OCI-LY3 (cell line): Measurements from ENCODE around the gene SCN2B.

ENCODE experiments used
- H2AFZ ChIP-seq: fragments of 200-600, 300-600 bp; shearing (Covaris generic); 2 replicates; pipeline ENCODE4 v1.6.0; 2014; ENCODE audit warnings: antibody characterized with exemption, low read depth, low read length
- H3K27ac ChIP-seq: fragments of 200-600, 300-600 bp; sonication (generic); 2 replicates; pipeline ENCODE4 v1.5.1; 2014; ENCODE audit warnings: mild to moderate bottlenecking, low read length, moderate library complexity, mixed read lengths
- H3K27me3 ChIP-seq: fragments of 200-600, 300-600 bp; sonication (generic); 2 replicates; pipeline ENCODE4 v1.6.1; 2014; ENCODE audit warnings: low read depth, low read length, mixed read lengths
- H3K36me3 ChIP-seq: fragments of 200-600, 300-600 bp; sonication (generic); replicated peaks from 2 replicates; pipeline ENCODE3; 2014; ENCODE audit warnings: low read depth, low read length, mixed read lengths
- H3K4me1 ChIP-seq: fragments of 300-600, 200-600 bp; sonication (generic); 2 replicates; pipeline ENCODE4 v1.6.1; 2014; ENCODE audit warnings: low read length, mixed read lengths
- H3K4me2 ChIP-seq: fragments of 200-600, 300-600 bp; sonication (generic); 2 replicates; pipeline ENCODE4 v1.6.1; 2014; ENCODE audit warnings: low read length, mixed read lengths
- H3K4me3 ChIP-seq: fragments of 300-600, 200-600 bp; sonication (generic); 2 replicates; pipeline ENCODE4 v1.5.1; 2014; ENCODE audit warnings: antibody characterized with exemption, mild to moderate bottlenecking, low read length, moderate library complexity
- H3K79me2 ChIP-seq: fragments of 300-600, 200-600 bp; shearing (Covaris generic); 2 replicates; pipeline ENCODE4 v1.6.1; 2014; ENCODE audit warnings: mild to moderate bottlenecking, low read length, mixed read lengths
- H3K9ac ChIP-seq: fragments of 300-600, 200-600 bp; shearing (Covaris generic); 2 replicates; pipeline ENCODE4 v1.6.0; 2014; ENCODE audit warnings: mild to moderate bottlenecking, low read length, moderate library complexity
- H3K9me3 ChIP-seq: fragments of 200-600, 300-600 bp; shearing (Covaris generic); 2 replicates; pipeline ENCODE4 v1.6.1; 2014; ENCODE audit warnings: low read length, mixed read lengths; ENCODE audit not compliant: insufficient read depth
- H4K20me1 ChIP-seq: fragments of 200-600, 300-600 bp; sonication (generic); 2 replicates; pipeline ENCODE4 v1.6.1; 2016; ENCODE audit warnings: low read length, mixed read lengths; ENCODE audit not compliant: insufficient read depth
- EZH2phosphoT487 ChIP-seq: fragments of 200-600 bp; shearing (Covaris generic); IDR thresholded peaks from 2 replicates; pipeline ENCODE4 v1.6.1; 2018; ENCODE audit warnings: antibody characterized with exemption, mixed run types, low read depth
- TF ChIP-seq, protein P1 (sequence below): fragments of 200-600, 300-600 bp; sonication (generic); IDR thresholded peaks from 2 replicates; pipeline ENCODE4 v1.5.1; 2014; ENCODE audit warnings: antibody characterized with exemption, low read length, low read depth

SCN2B gene

DNA sequence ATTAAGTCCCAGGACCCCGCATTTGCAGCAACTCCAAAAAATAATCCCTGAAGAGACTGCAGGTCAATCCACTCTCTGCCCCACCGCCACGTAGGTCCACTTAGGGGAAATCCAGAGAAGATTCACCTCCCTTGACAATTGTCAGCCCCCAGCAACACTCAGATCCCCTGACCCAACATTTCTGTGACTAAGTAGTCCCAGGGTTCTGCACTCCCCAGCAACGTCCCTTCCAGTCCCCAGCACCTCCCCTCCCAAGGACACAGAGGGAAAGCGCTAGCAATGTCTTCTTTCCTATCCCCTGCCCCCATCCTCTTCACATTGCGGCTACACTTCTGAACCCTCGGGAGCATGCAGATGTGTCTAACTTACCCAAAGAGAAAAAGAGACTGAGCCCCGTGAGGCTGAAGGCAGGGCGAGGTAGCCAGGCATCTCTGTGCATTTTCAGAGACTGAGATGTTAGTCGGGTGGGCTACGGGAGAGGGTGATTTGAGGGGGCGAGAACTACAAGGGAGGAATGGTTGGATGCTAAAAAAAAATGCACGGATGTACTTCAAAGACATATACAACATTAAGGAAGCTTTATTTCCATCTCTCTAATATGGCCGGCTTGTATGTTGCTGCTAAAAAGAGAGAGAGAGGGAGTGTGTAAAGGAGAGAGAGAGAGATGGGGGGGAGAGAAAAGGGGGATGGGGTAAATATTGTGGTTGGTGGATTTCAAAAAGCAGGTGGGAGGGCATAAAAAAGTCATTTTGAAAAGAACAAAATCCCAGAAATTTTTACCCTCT, at the start of gene SCN2B:
TSS of gene SCN2B (minus strand) at position 647 of the 785 bp plus-strand sequence. CDS start at position 439, 208 bp downstream.
- Histone ChIP-seq H3K27ac (no peak within 1 kb of the TSS), H4K20me1 (no peaks in the 10 kb centered on the region), H3K9ac (peak within 1 kb of the TSS; percentile 48), H3K4me2 (peak within 1 kb of the TSS; percentile 96), H3K79me2 (no peaks in the 10 kb centered on the region), H3K36me3 (no peaks in the 10 kb centered on the region), H2AFZ (peak within 1 kb of the TSS; percentile 99), H3K4me3 (peak within 1 kb of the TSS; percentile 78), H3K9me3 (no peaks in the 10 kb centered on the region), H3K4me1 (peaks cover 33% of the 10 kb centered on the region), H3K27me3 (no peaks in the 10 kb centered on the region)
- TF ChIP-seq, protein P1, sequence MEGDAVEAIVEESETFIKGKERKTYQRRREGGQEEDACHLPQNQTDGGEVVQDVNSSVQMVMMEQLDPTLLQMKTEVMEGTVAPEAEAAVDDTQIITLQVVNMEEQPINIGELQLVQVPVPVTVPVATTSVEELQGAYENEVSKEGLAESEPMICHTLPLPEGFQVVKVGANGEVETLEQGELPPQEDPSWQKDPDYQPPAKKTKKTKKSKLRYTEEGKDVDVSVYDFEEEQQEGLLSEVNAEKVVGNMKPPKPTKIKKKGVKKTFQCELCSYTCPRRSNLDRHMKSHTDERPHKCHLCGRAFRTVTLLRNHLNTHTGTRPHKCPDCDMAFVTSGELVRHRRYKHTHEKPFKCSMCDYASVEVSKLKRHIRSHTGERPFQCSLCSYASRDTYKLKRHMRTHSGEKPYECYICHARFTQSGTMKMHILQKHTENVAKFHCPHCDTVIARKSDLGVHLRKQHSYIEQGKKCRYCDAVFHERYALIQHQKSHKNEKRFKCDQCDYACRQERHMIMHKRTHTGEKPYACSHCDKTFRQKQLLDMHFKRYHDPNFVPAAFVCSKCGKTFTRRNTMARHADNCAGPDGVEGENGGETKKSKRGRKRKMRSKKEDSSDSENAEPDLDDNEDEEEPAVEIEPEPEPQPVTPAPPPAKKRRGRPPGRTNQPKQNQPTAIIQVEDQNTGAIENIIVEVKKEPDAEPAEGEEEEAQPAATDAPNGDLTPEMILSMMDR: no peak
- TF ChIP-seq EZH2phosphoT487: no peak

GRCh38 chr11:118224511-118225188, 48.2 kb upstream of the SCN2B start, which contains the start of gene JAML:
Gene JAML (minus strand): TSS chr11:118225011. CDS start chr11:118214866, 10,145 bp downstream.
- Histone ChIP-seq H3K4me1 (peaks cover 29% of the 10 kb centered on the region), H3K79me2 (no peaks in the 10 kb centered on the region), H3K4me2 (peak within 1 kb of the TSS; percentile 50), H3K36me3 (no peaks in the 10 kb centered on the region), H2AFZ (peak within 1 kb of the TSS; percentile 25; the same call in 1 of the 2 replicates), H3K9me3 (no peaks in the 10 kb centered on the region), H3K9ac (no peak within 1 kb of the TSS), H3K4me3 (peak within 1 kb of the TSS; percentile 14), H4K20me1 (no peaks in the 10 kb centered on the region), H3K27ac (peak within 1 kb of the TSS; percentile 49; the same call in 1 of the 2 replicates), H3K27me3 (no peaks in the 10 kb centered on the region)
- TF ChIP-seq, protein P1: no peak
- no peak for TF ChIP-seq EZH2phosphoT487

GRCh38 chr11:118223992-118224391, 47.6 kb upstream of the SCN2B start:
- Histone ChIP-seq H3K4me1 (peaks cover 29% of the 10 kb centered on the region), H4K20me1 (no peaks in the 10 kb centered on the region), H3K9me3 (no peaks in the 10 kb centered on the region), H3K27me3 (peaks cover 2% of the 10 kb centered on the region; the same call in 1 of the 2 replicates), H3K9ac (no peak overlapping the region), H3K36me3 (no peaks in the 10 kb centered on the region), H2AFZ (no peak overlapping the region), H3K79me2 (no peaks in the 10 kb centered on the region), H3K27ac (no peak overlapping the region), H3K4me2 (no peak overlapping the region; the same call in 1 of the 2 replicates), H3K4me3 (no peak overlapping the region)
- TF ChIP-seq, protein P1: no peak
- TF ChIP-seq EZH2phosphoT487: no peak

- peaks cover 28% of the 10 kb centered on the region for H3K4me1 ChIP-seq
- H4K20me1 ChIP-seq: no peaks in the 10 kb centered on the region
- H3K4me3 ChIP-seq: no peak overlapping the region
- H3K79me2 ChIP-seq: no peaks in the 10 kb centered on the region
- H3K27ac ChIP-seq: no peak overlapping the region
- no peak for TF ChIP-seq EZH2phosphoT487
- TF ChIP-seq, protein P1: no peak
- H3K9ac ChIP-seq: no peak overlapping the region
- H2AFZ ChIP-seq: no peak overlapping the region
- H3K9me3 ChIP-seq: no peaks in the 10 kb centered on the region
- H3K36me3 ChIP-seq: no peaks in the 10 kb centered on the region
- peaks cover 5% of the 10 kb centered on the region for H3K27me3 ChIP-seq
- no peak overlapping the region for H3K4me2 ChIP-seq
Observed at GRCh38 chr11:118223570-118223969, 47.1 kb upstream of the SCN2B start.
